ENCODE measurements around the gene GGA3.

GGA3 gene

GRCh38 chr17:75261336-75262111, at the start of gene GGA3, which contains the start of gene MRPS7:
Gene GGA3, minus strand, starts transcription at chr17:75261606. Its CDS starts 19 bp downstream, at chr17:75261587.
Gene MRPS7, plus strand, starts transcription at chr17:75261879. Its CDS starts 22 bp downstream, at chr17:75261901.
- DNase-seq (ENCODE audit: low read depth), result peak; percentile 94
- TF ChIP-seq CTCF (IDR thresholded peaks at IDR 0.05; ENCODE audit: insufficient read depth, low read depth, low read length, missing control alignments), result no peak
- H3K4me3 ChIP-seq (ENCODE audit: low read length), result peak within 1 kb of the TSS; percentile 99

GRCh38 chr17:75308732-75309629, 47.6 kb upstream of the GGA3 start:
- TF ChIP-seq CTCF (IDR thresholded peaks at IDR 0.05; ENCODE audit: insufficient read depth, low read depth, low read length, missing control alignments), result no peak
- no peak overlapping the region for H3K4me3 ChIP-seq (ENCODE audit: low read length)
- DNase-seq (ENCODE audit: low read depth), result no peak

- H3K4me3 ChIP-seq (ENCODE audit: low read length), result no peak overlapping the region
- DNase-seq (ENCODE audit: low read depth), result no peak
- TF ChIP-seq CTCF (IDR thresholded peaks at IDR 0.05; ENCODE audit: insufficient read depth, low read depth, low read length, missing control alignments), result no peak
These were observed 46.7 kb upstream of the GGA3 start for GRCh38 chr17:75307957-75308731.

GRCh38 chr17:75301502-75302206, 40.2 kb upstream of the GGA3 start:
- no peak for DNase-seq (ENCODE audit: low read depth)

GRCh38 chr17:75301049-75301448, 39.6 kb upstream of the GGA3 start:
- H3K4me3 ChIP-seq (ENCODE audit: low read length), result no peak overlapping the region
- DNase-seq (ENCODE audit: low read depth), result no peak
- no peak for TF ChIP-seq CTCF (IDR thresholded peaks at IDR 0.05; ENCODE audit: insufficient read depth, low read depth, low read length, missing control alignments)

More at GRCh38 chr17:75301502-75302206, 40.2 kb upstream of the GGA3 start:
- TF ChIP-seq CTCF (IDR thresholded peaks at IDR 0.05; ENCODE audit: insufficient read depth, low read depth, low read length, missing control alignments), result no peak
- H3K4me3 ChIP-seq (ENCODE audit: low read length), result no peak overlapping the region

GRCh38 chr17:75300280-75300679, 38.9 kb upstream of the GGA3 start:
- TF ChIP-seq CTCF (IDR thresholded peaks at IDR 0.05; ENCODE audit: insufficient read depth, low read depth, low read length, missing control alignments), result no peak
- DNase-seq (ENCODE audit: low read depth), result no peak
- H3K4me3 ChIP-seq (ENCODE audit: low read length), result no peak overlapping the region

Data from epithelial cell of esophagus (primary cell).